ENCODE data around the gene APH1A.

APH1A gene

GRCh38 chr1:150280138-150280707, 11.4 kb upstream of the APH1A start:
- no peak overlapping the region for H3K4me2 ChIP-seq (ENCODE audit: low read depth, low read length)

GRCh38 chr1:150273311-150273710, 4.5 kb upstream of the APH1A start:
- Histone ChIP-seq H4K20me1 (ENCODE audit: insufficient read depth, low read length) (no peaks in the 10 kb centered on the region), H3K27me3 (replicated peaks; ENCODE audit: insufficient read depth, low read length) (no peaks in the 10 kb centered on the region), H3K27ac (ENCODE audit: low read length) (no peak overlapping the region), H3K4me3 (ENCODE audit: low read length) (no peak overlapping the region), H2AFZ (ENCODE audit: low read length) (no peak overlapping the region), H3K4me2 (ENCODE audit: low read depth, low read length) (no peak overlapping the region), H3K4me1 (ENCODE audit: low read length) (no peaks in the 10 kb centered on the region; the same call in 1 of the 2 replicates), H3K9me3 (replicated peaks; ENCODE audit: insufficient read depth, low read length) (no peaks in the 10 kb centered on the region), H3K36me3 (replicated peaks; ENCODE audit: insufficient read depth, low read length) (no peaks in the 10 kb centered on the region; the same call in 1 of the 2 replicates), H3F3A (ENCODE audit: insufficient read depth, low read length) (no peaks in the 10 kb centered on the region), H3K9me2 (replicated peaks; ENCODE audit: insufficient read depth, low read length) (no peaks in the 10 kb centered on the region), H3K9ac (ENCODE audit: low read length) (no peak overlapping the region), H3K79me2 (ENCODE audit: low read length) (peaks cover 21% of the 10 kb centered on the region)
- DNase-seq: no peak
- no peak for TF ChIP-seq CTCF (IDR thresholded peaks at IDR 0.05; ENCODE audit: low read length)
- no peak for TF ChIP-seq EZH2 (optimal IDR thresholded peaks at IDR 0.05; ENCODE audit: low read depth, low read length)
- TF ChIP-seq EZH2phosphoT487 (IDR thresholded peaks at IDR 0.05; ENCODE audit: low read length): no peak

More at GRCh38 chr1:150280138-150280707, 11.4 kb upstream of the APH1A start:
- Histone ChIP-seq H3F3A (ENCODE audit: insufficient read depth, low read length) (no peaks in the 10 kb centered on the region), H4K20me1 (ENCODE audit: insufficient read depth, low read length) (no peaks in the 10 kb centered on the region), H3K27ac (ENCODE audit: low read length) (no peak overlapping the region), H3K9me3 (replicated peaks; ENCODE audit: insufficient read depth, low read length) (no peaks in the 10 kb centered on the region), H3K79me2 (ENCODE audit: low read length) (no peaks in the 10 kb centered on the region), H2AFZ (ENCODE audit: low read length) (no peak overlapping the region), H3K9me2 (replicated peaks; ENCODE audit: insufficient read depth, low read length) (no peaks in the 10 kb centered on the region), H3K4me1 (ENCODE audit: low read length) (no peaks in the 10 kb centered on the region), H3K36me3 (replicated peaks; ENCODE audit: insufficient read depth, low read length) (no peaks in the 10 kb centered on the region; the same call in 1 of the 2 replicates), H3K9ac (ENCODE audit: low read length) (no peak overlapping the region), H3K27me3 (replicated peaks; ENCODE audit: insufficient read depth, low read length) (no peaks in the 10 kb centered on the region), H3K4me3 (ENCODE audit: low read length) (no peak overlapping the region)
- TF ChIP-seq CTCF (IDR thresholded peaks at IDR 0.05; ENCODE audit: low read length) (no peak), EZH2 (optimal IDR thresholded peaks at IDR 0.05; ENCODE audit: low read depth, low read length) (no peak), EZH2phosphoT487 (IDR thresholded peaks at IDR 0.05; ENCODE audit: low read length) (no peak)
- DNase-seq: no peak

DNA sequence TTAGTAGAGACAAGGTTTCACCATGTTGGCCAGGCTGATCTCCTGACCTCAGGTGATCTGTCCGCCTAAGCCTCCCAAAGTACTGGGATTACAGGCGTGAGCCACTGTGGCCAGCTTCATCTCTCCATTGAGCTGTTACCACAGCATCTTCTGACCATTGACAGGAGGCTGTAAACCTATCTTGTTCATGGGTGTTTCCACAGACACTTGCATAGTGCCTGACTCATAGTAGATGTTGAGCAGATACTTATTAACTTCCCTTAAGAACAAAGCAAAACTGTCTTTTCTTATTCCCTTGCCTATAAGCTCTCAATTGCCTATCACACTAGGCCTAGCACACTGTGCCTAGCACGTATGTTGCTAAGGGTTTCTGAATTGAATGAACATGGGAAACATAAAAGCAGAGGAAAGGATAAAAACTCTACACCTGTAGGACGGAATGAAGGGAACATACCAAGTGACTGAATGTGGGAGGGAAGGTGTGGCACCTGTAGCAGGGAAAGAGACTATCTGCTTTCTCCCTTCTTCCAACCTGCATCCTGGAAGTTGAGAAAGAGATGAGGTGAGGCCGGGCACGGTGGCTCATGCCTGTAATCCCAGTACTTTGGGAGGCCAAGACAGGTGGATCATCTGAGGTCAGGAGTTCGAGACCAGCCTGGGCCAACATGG, 2.6 kb upstream of the APH1A start:
- Histone ChIP-seq H3F3A (ENCODE audit: insufficient read depth, low read length) (no peaks in the 10 kb centered on the region), H4K20me1 (ENCODE audit: insufficient read depth, low read length) (no peaks in the 10 kb centered on the region), H3K4me3 (ENCODE audit: low read length) (no peak overlapping the region), H3K27ac (ENCODE audit: low read length) (no peak overlapping the region), H3K27me3 (replicated peaks; ENCODE audit: insufficient read depth, low read length) (no peaks in the 10 kb centered on the region), H3K9me2 (replicated peaks; ENCODE audit: insufficient read depth, low read length) (no peaks in the 10 kb centered on the region), H3K79me2 (ENCODE audit: low read length) (peaks cover 40% of the 10 kb centered on the region), H3K4me2 (ENCODE audit: low read depth, low read length) (no peak overlapping the region), H3K9ac (ENCODE audit: low read length) (no peak overlapping the region), H2AFZ (ENCODE audit: low read length) (no peak overlapping the region), H3K9me3 (replicated peaks; ENCODE audit: insufficient read depth, low read length) (no peaks in the 10 kb centered on the region), H3K4me1 (ENCODE audit: low read length) (peaks cover 8% of the 10 kb centered on the region), H3K36me3 (replicated peaks; ENCODE audit: insufficient read depth, low read length) (peaks cover 7% of the 10 kb centered on the region; the same call in 1 of the 2 replicates)
- DNase-seq: no peak
- TF ChIP-seq CTCF (IDR thresholded peaks at IDR 0.05; ENCODE audit: low read length) (no peak), EZH2 (optimal IDR thresholded peaks at IDR 0.05; ENCODE audit: low read depth, low read length) (no peak), EZH2phosphoT487 (IDR thresholded peaks at IDR 0.05; ENCODE audit: low read length) (no peak)
